ENCODE data around the gene GIMAP4. TPM values are rescaled to one million over a fixed set of nuclear protein-coding genes. Genes with fewer than 3 reads are reported as not detected.
"Not testable (repeated sequence)": the region's sequence is repeated elsewhere in the genome, so short reads cannot be mapped to it uniquely, and the experiment has no call there.

GIMAP4 gene
- total RNA-seq, 2 donors from 2014 or later = 102 to 193 TPM

GRCh38 chr7:150566572-150566971, 618 bp upstream of the GIMAP4 start:
- Mint-ChIP-seq H3K27me3 (no peaks in the 10 kb centered on the region), H3K9me3 (peaks cover 3% of the 10 kb centered on the region), H3K4me3 (peak overlapping the region; percentile 85), H3K4me1 (peaks cover 35% of the 10 kb centered on the region), H3K27ac (peak overlapping the region; percentile 93), H3K36me3 (ENCODE audit: low read depth) (peaks cover 44% of the 10 kb centered on the region)
- ATAC-seq (replicated peaks) = peak; percentile 38

- Mint-ChIP-seq H3K36me3 (ENCODE audit: low read depth) (peaks cover 57% of the 10 kb centered on the region), H3K4me3 (peak overlapping the region; percentile 85), H3K9me3 (peaks cover 13% of the 10 kb centered on the region), H3K4me1 (peaks cover 31% of the 10 kb centered on the region), H3K27me3 (no peaks in the 10 kb centered on the region), H3K27ac (peak overlapping the region; percentile 93)
- peak; percentile 30 for ATAC-seq (replicated peaks)
These were observed 696 bp downstream of the GIMAP4 start for GRCh38 chr7:150567871-150568301.

DNA sequence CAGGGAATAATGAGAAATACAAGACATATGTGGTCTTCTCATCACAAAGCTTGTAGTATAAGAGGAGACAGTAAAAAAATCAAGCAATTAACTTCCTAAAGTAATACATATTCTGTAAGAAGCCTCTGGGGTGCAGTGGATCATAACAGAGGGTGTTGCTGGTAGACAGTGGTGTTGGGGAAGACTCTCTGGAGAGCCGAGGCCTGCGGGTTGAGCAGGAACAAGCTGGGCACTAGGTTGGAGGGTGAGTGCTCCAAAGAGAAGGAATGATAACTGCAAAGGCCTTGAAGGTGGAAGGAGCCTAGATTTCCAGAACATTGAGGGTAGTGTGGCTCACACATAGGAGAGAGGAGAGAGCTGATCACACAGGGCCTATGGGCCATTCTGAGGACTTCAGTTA, 1.5 kb downstream of the GIMAP4 start:
- ATAC-seq (replicated peaks) = peak; percentile 49
- peaks cover 65% of the 10 kb centered on the region for H3K36me3 Mint-ChIP-seq (ENCODE audit: low read depth)
- H3K27ac Mint-ChIP-seq = peak overlapping the region; percentile 93

DNA sequence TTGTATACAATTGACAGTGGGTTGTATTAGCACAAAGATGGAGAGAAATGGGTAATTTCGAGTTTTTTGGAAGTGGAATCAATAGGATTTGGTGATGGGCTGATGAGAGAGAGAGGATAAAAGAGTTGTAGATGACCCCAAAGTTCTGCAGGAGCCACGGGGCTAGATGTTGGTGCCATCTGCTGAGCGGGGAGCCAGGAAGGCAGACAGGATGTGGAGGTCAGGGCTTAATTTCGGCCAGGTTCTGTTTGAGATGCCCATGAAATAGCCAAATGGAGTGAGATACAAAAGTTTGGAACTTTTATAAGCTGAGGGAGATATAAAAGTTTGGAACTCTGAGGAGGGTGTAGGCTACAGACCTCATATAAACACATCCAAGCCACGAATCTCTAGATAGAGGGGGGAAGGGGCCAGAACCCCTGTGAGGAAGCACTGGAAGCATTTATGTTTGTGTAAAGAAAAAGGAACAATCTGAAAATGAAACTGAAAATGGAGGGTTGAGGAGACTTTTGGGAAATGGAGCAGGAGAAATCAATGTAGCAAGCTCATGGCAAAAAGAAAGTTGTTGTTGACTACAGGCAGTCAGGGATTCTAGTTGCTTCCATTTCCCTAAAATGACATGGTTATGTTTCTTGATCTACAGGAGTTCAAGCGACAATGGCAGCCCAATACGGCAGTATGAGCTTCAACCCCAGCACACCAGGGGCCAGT, 2.2 kb downstream of the GIMAP4 start:
- H3K36me3 Mint-ChIP-seq (ENCODE audit: low read depth) = peaks cover 71% of the 10 kb centered on the region
- H3K4me1 Mint-ChIP-seq = peaks cover 22% of the 10 kb centered on the region
- H3K4me3 Mint-ChIP-seq = peak overlapping the region; percentile 85
- peak overlapping the region; percentile 93 for H3K27ac Mint-ChIP-seq
- H3K27me3 Mint-ChIP-seq = no peaks in the 10 kb centered on the region
- ATAC-seq (replicated peaks) = no peak
- H3K9me3 Mint-ChIP-seq = peaks cover 15% of the 10 kb centered on the region

More for the DNA sequence above, 1.5 kb downstream of the GIMAP4 start:
- Mint-ChIP-seq H3K9me3 (peaks cover 15% of the 10 kb centered on the region), H3K27me3 (no peaks in the 10 kb centered on the region), H3K4me3 (peak overlapping the region; percentile 85), H3K4me1 (peaks cover 25% of the 10 kb centered on the region)

DNA sequence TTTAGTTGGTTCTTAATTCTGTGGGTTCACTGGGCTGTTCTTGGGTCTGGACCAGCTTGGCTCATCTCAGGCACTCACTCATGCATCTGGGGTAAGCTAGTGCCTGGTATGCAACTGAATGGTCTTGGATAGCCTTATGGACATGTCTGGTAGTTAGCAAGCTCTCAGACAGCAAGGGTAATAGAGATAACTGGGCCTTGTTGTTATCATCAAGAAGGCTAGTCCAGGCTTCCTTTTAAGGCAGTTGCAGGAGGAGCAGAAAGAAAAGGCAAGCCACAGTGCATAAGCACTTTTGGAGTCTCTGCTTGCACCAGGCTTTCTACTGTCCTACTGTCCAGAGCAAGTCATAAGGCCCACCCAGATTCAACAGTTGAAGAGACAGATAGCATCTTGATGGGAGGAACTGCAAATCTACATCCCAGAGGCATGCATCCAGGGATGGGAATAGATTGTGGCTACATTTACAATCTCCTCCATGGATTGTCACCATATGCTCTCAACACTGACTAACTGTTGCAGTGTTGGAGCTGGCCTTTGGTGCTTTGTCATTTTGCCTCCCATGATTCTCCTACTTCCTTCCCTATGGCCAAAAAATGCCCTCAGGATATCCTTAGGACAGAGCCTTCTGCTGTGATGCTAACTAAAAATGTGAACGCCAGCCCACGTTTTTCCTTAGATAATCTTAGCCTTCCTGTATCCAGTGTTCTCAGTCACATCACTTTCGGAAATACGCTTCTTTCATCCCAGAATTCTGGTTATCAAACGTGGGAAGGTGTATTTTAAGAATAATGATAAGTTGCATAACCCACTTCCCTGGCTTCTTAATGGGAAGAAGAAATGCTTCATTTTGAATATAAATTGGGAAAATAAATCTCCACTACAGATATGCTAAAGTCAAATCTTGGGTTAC, 3.6 kb downstream of the GIMAP4 start:
- Mint-ChIP-seq H3K27ac (peak overlapping the region; percentile 93), H3K4me1 (peaks cover 22% of the 10 kb centered on the region), H3K36me3 (ENCODE audit: low read depth) (peaks cover 71% of the 10 kb centered on the region), H3K9me3 (peaks cover 15% of the 10 kb centered on the region), H3K27me3 (no peaks in the 10 kb centered on the region), H3K4me3 (peak overlapping the region; percentile 85)
- no peak for ATAC-seq (replicated peaks)

- peaks cover 66% of the 10 kb centered on the region for H3K36me3 Mint-ChIP-seq (ENCODE audit: low read depth)
- ATAC-seq (replicated peaks) = no peak
- H3K9me3 Mint-ChIP-seq = peaks cover 23% of the 10 kb centered on the region
- no peaks in the 10 kb centered on the region for H3K27me3 Mint-ChIP-seq
- no peak overlapping the region for H3K4me3 Mint-ChIP-seq
- no peak overlapping the region for H3K27ac Mint-ChIP-seq
- H3K4me1 Mint-ChIP-seq = peaks cover 22% of the 10 kb centered on the region
These were observed 5.3 kb downstream of the GIMAP4 start for GRCh38 chr7:150572496-150572895.

DNA sequence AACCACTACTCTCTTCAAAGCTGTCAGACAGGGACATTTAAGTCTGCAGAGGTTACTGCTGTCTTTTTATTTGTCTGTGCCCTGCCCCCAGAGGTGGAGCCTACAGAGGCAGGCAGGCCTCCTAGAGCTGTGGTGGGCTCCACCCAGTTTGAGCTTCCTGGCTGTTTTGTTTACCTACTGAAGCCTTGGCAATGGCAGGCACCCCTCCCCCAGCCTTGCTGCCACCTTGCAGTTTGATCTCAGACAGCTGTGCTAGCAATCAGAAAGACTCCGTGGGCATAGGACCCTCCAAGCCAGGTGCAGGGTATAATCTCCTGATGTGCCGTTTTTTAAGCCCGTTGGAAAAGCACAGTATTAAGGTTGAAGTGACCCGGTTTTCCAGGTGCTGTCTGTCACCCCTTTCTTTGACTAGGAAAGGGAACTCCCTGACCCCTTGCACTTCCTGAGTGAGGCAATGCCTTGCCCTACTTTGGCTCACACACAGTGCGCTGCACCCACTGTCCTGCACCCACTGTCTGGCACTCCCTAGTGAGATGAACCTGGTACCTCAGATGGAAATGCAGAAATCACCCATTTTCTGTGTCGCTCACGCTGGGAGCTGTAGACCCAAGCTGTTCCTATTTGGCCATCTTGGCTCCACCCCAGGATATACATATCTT, 12.9 kb downstream of the GIMAP4 start:
- not testable (repeated sequence) for H3K36me3 Mint-ChIP-seq (ENCODE audit: low read depth); H3K27me3 Mint-ChIP-seq; ATAC-seq (replicated peaks)
- Mint-ChIP-seq H3K4me1 (peaks cover 28% of the 10 kb centered on the region), H3K27ac (peak overlapping the region; percentile 94), H3K9me3 (peaks cover 24% of the 10 kb centered on the region), H3K4me3 (peak overlapping the region; percentile 68)

- Mint-ChIP-seq H3K4me1 (peaks cover 30% of the 10 kb centered on the region), H3K36me3 (ENCODE audit: low read depth) (peaks cover 6% of the 10 kb centered on the region), H3K27ac (peak overlapping the region; percentile 94), H3K9me3 (peaks cover 24% of the 10 kb centered on the region), H3K27me3 (no peaks in the 10 kb centered on the region), H3K4me3 (peak overlapping the region; percentile 68)
- ATAC-seq (replicated peaks) = peak; percentile 97
These were observed 13.6 kb downstream of the GIMAP4 start for GRCh38 chr7:150580638-150581394.

GRCh38 chr7:150585199-150585598, 18.0 kb downstream of the GIMAP4 start:
- Mint-ChIP-seq H3K27me3 (no peaks in the 10 kb centered on the region), H3K36me3 (ENCODE audit: low read depth) (no peaks in the 10 kb centered on the region), H3K27ac (peak overlapping the region; percentile 81), H3K9me3 (peaks cover 11% of the 10 kb centered on the region), H3K4me3 (peak overlapping the region; percentile 55), H3K4me1 (peaks cover 26% of the 10 kb centered on the region)
- ATAC-seq (replicated peaks) = no peak

DNA sequence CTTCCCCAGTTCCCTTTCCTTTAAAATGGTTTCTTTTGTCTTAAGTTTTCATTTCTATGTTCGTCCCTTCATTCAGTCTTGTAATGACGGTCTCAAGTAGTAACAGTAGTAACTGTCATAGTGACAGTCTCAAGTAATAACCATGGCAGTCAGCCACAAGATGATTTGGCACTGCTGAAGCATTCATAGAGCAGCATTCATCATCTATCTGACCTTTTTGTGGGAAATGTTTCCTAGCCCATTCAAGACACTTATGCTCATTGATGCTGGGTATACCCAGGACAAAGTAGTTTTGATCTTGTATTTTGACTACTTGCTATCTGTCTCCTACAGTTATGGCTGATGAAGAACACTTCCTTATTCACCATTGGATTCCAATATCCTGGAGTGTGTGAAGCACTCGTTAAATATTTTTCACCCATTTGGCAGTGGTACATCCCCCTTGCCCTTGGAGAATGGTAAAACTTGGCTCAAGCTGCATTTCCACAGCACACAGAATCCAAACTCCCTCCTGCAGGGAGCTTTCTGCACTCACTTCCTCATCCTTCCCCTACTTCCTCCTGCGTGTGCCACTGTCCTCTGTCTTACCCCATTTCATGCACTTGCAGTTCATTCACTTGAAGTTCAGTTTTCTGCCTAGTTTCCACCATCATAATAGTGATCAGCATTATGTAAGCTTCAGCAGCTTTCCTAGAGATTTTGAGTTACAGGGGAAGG, 19.0 kb downstream of the GIMAP4 start:
- Mint-ChIP-seq H3K4me1 (peaks cover 17% of the 10 kb centered on the region), H3K27ac (peak overlapping the region; percentile 81), H3K4me3 (peak overlapping the region; percentile 55), H3K36me3 (ENCODE audit: low read depth) (no peaks in the 10 kb centered on the region), H3K27me3 (no peaks in the 10 kb centered on the region), H3K9me3 (peaks cover 8% of the 10 kb centered on the region)
- ATAC-seq (replicated peaks) = peak; percentile 82

DNA sequence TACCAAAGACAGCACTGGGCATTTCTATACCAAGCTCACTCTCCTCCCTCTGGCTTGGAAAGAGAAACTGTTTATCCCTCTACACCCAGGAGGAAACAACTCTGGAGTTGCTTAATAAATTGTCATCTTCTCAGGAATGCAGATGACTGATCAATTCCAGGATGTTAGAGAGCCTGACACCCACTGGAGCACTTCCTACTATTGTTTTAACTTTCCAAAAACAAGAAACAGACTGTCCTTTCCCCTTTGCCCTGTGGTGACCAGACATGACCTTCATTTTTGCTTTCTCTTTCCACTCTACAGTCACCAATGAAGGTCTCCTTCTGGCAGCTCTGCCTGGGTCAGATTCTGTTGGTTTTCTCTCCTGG, 19.6 kb downstream of the GIMAP4 start:
- H3K9me3 Mint-ChIP-seq = peaks cover 11% of the 10 kb centered on the region
- peak overlapping the region; percentile 55 for H3K4me3 Mint-ChIP-seq
- peak overlapping the region; percentile 81 for H3K27ac Mint-ChIP-seq
- no peaks in the 10 kb centered on the region for H3K27me3 Mint-ChIP-seq
- ATAC-seq (replicated peaks) = peak; percentile 65
- peaks cover 14% of the 10 kb centered on the region for H3K4me1 Mint-ChIP-seq
- H3K36me3 Mint-ChIP-seq (ENCODE audit: low read depth) = no peaks in the 10 kb centered on the region

GRCh38 chr7:150587551-150587950, 20.4 kb downstream of the GIMAP4 start:
- peak overlapping the region; percentile 55 for H3K4me3 Mint-ChIP-seq
- H3K27me3 Mint-ChIP-seq = no peaks in the 10 kb centered on the region
- no peak overlapping the region for H3K27ac Mint-ChIP-seq
- no peak for ATAC-seq (replicated peaks)
- H3K9me3 Mint-ChIP-seq = peaks cover 17% of the 10 kb centered on the region
- peaks cover 14% of the 10 kb centered on the region for H3K4me1 Mint-ChIP-seq
- no peaks in the 10 kb centered on the region for H3K36me3 Mint-ChIP-seq (ENCODE audit: low read depth)

DNA sequence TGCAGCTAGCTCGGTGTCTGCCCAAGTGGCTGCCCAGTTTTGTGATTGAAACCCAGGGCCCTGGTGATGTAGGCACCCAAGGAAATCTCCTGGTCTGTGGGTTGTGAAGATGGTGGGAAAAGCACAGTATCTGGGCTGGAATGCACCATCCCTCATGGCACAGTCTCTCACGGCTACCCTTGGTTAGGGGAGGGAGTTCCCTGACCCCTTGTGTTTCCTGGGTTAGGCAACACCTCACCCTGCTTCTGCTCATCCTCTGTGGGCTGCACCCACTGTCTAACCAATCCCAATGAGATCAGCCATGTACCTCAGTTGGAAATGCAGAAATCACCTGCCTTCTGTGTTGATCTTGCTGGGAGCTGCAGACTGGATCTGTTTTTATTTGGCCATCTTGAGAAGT, 27.6 kb downstream of the GIMAP4 start:
- no peaks in the 10 kb centered on the region for H3K36me3 Mint-ChIP-seq (ENCODE audit: low read depth)
- H3K4me1 Mint-ChIP-seq = peaks cover 23% of the 10 kb centered on the region
- H3K9me3 Mint-ChIP-seq = peaks cover 21% of the 10 kb centered on the region
- H3K27ac Mint-ChIP-seq = no peak overlapping the region
- no peak for ATAC-seq (replicated peaks)
- no peaks in the 10 kb centered on the region for H3K27me3 Mint-ChIP-seq
- H3K4me3 Mint-ChIP-seq = no peak overlapping the region
